ENCODE data around the gene CTPS1. TPM values are rescaled to one million over a fixed set of nuclear protein-coding genes. Genes with fewer than 3 reads are reported as not detected.

The CTPS1 gene
- total RNA-seq, 4 donors from 2014 or later, result 43.7 to 181 (median 107) TPM

GRCh38 chr1:40956407-40956806 lies 23.1 kb upstream of the CTPS1 start:
- Histone ChIP-seq H3K27me3 (no peaks in the 10 kb centered on the region), H3K4me3 (no peak overlapping the region), H3K4me1 (peaks cover 0 to 5% (median 0%) of the 10 kb centered on the region in 4 donors), H3K9me3 (no peaks in the 10 kb centered on the region), H3K27ac (no peak overlapping the region), H3K36me3 (no peaks in the 10 kb centered on the region)
- DNase-seq, result no peak
- TF ChIP-seq CTCF (IDR thresholded peaks at IDR 0.05) (no peak), POLR2A (IDR thresholded peaks at IDR 0.05) (no peak)

DNA sequence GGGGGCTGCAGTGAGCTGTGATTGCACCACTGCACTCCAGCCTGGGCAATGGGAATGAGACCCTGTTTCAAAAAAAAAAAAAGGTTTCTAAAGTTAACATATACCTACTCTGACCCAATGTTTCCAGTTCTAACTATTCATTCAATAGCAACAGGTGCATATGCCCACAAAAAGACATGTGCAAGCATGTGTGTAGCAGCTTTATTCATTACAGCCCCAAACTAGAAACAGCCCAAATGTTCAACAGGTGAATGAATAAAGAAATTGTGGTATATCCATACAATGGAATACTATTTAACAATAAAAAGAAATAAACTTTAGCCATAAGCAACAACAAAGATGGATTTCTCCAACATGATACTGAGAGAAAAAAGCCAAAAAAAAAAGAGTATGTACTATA lies 21.3 kb upstream of the CTPS1 start:
- H3K36me3 ChIP-seq, result no peaks in the 10 kb centered on the region
- no peak overlapping the region for H3K27ac ChIP-seq
- TF ChIP-seq POLR2A (IDR thresholded peaks at IDR 0.05) (no peak), CTCF (IDR thresholded peaks at IDR 0.05) (no peak)
- no peak overlapping the region for H3K4me3 ChIP-seq
- no peak for DNase-seq
- H3K9me3 ChIP-seq, result no peaks in the 10 kb centered on the region
- no peaks in the 10 kb centered on the region for H3K27me3 ChIP-seq
- no peaks in the 10 kb centered on the region for H3K4me1 ChIP-seq

GRCh38 chr1:40965531-40965930 lies 14.0 kb upstream of the CTPS1 start:
- Histone ChIP-seq H3K4me3 (no peak overlapping the region), H3K27me3 (no peaks in the 10 kb centered on the region), H3K27ac (no peak overlapping the region), H3K36me3 (no peaks in the 10 kb centered on the region), H3K9me3 (no peaks in the 10 kb centered on the region), H3K4me1 (no peaks in the 10 kb centered on the region)
- DNase-seq, result no peak
- TF ChIP-seq POLR2A (IDR thresholded peaks at IDR 0.05) (no peak), CTCF (IDR thresholded peaks at IDR 0.05) (no peak)

- no peak for DNase-seq
- no peaks in the 10 kb centered on the region for H3K4me1 ChIP-seq
These were observed 13.1 kb upstream of the CTPS1 start for GRCh38 chr1:40966417-40966816.

DNA sequence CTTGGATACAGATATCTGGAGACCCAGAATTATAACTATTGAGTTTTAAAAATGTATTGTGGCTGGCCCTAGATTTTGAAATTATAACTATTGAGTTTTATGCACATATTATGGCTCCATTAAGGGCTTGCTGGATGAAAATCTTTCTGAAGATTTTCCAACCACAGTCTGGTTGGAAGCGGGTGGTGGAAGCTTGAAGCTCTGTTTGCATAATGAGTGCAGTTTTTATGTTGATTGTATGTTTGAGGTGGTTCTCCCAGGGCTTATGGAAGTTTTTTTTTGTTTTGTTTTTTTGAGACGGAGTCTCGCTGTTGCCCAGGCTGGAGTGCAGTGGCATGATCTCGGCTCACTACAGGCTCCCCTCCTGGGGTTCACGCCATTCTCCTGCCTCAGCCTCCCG lies 10.1 kb upstream of the CTPS1 start:
- H3K27me3 ChIP-seq, result no peaks in the 10 kb centered on the region
- no peaks in the 10 kb centered on the region for H3K4me1 ChIP-seq
- H3K9me3 ChIP-seq, result no peaks in the 10 kb centered on the region
- TF ChIP-seq POLR2A (IDR thresholded peaks at IDR 0.05) (no peak), CTCF (IDR thresholded peaks at IDR 0.05) (no peak)
- H3K36me3 ChIP-seq, result no peaks in the 10 kb centered on the region
- DNase-seq, result no peak
- H3K27ac ChIP-seq, result no peak overlapping the region
- H3K4me3 ChIP-seq, result no peak overlapping the region

More at GRCh38 chr1:40966417-40966816, 13.1 kb upstream of the CTPS1 start:
- Histone ChIP-seq H3K27ac (no peak overlapping the region), H3K9me3 (no peaks in the 10 kb centered on the region), H3K27me3 (no peaks in the 10 kb centered on the region), H3K36me3 (no peaks in the 10 kb centered on the region), H3K4me3 (no peak overlapping the region)
- no peak for TF ChIP-seq CTCF (IDR thresholded peaks at IDR 0.05)
- no peak for TF ChIP-seq POLR2A (IDR thresholded peaks at IDR 0.05)

DNA sequence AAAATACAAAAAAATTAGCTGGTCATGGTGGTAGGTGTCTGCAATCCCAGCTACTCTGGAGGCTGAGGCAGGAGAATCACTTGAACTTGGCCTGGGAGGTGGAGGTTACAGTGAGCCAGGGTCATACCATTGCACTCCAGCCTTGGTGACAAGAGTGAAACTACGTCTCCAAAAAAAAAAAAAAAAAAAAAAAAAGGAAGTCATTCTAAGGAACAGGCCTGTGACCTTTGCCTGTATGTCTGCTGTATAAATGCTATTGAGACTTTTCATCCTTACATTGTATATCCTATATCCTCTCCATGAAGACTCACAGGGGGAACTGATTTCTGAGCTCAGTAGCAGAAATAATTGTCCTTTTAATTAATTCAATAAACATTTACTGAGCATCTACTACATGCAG lies 7.5 kb upstream of the CTPS1 start:
- no peak overlapping the region for H3K27ac ChIP-seq
- no peak for TF ChIP-seq POLR2A (IDR thresholded peaks at IDR 0.05)
- no peak for TF ChIP-seq CTCF (IDR thresholded peaks at IDR 0.05)
- no peaks in the 10 kb centered on the region for H3K4me1 ChIP-seq
- no peaks in the 10 kb centered on the region for H3K36me3 ChIP-seq
- no peak overlapping the region for H3K4me3 ChIP-seq
- H3K27me3 ChIP-seq, result no peaks in the 10 kb centered on the region
- no peak for DNase-seq
- no peaks in the 10 kb centered on the region for H3K9me3 ChIP-seq

Measured in Peyer's patch (tissue), 4 donors.